ENCODE measurements around the gene OR2AE1. TPM values are rescaled to one million over a fixed set of nuclear protein-coding genes. Genes with fewer than 3 reads are reported as not detected.

The OR2AE1 gene
- total and polyA plus RNA-seq, 9 of the 15 experiments (the other 6 are each of a cell fraction or from before 2014, with no cell fraction given): 0.27 TPM; not detected in 8

- TF ChIP-seq ZMIZ1 (IDR thresholded peaks at IDR 0.05; ENCODE audit: low read depth in 2 of 2, low read length in 2 of 2): no peak
- no peak for TF ChIP-seq SRSF1 (IDR thresholded peaks at IDR 0.05; ENCODE audit: low read depth, low read length)
- no peak for TF ChIP-seq STAT5B (CRISPR knock-in tag; IDR thresholded peaks at IDR 0.05)
- TF ChIP-seq SIRT6 (IDR thresholded peaks at IDR 0.05; ENCODE audit: low read depth, low read length): no peak
- TF ChIP-seq MBD2 (IDR thresholded peaks at IDR 0.05; ENCODE audit: borderline replicate concordance, low read depth): no peak
- TF ChIP-seq SLC30A9 (CRISPR knock-in tag; IDR thresholded peaks at IDR 0.05): no peak
- TF ChIP-seq TCFL5 (CRISPR knock-in tag; conservative IDR thresholded peaks at IDR 0.05): no peak
- peak; percentile 34; the same call in 1 of the 2 replicates for TF ChIP-seq CBFA2T2 (conservative IDR thresholded peaks at IDR 0.05)
- TF ChIP-seq MCM7 (IDR thresholded peaks at IDR 0.05): no peak
- TF ChIP-seq KLF13 (tag; IDR thresholded peaks at IDR 0.05; ENCODE audit: borderline replicate concordance, low read depth): no peak
- no peak for TF ChIP-seq EHMT2 (IDR thresholded peaks at IDR 0.05)
- TF ChIP-seq ZNF655 (CRISPR knock-in tag; IDR thresholded peaks at IDR 0.05): no peak
- TF ChIP-seq ARID1B (IDR thresholded peaks at IDR 0.05): peak; percentile 48; the same call in 1 of the 2 replicates
- TF ChIP-seq PHF8 (IDR thresholded peaks at IDR 0.05; ENCODE audit: borderline replicate concordance, low read length): no peak
- peak in 1 of 2 experiments; percentile 17; a peak in 1 of 4 replicates for TF ChIP-seq RCOR1 (IDR thresholded peaks at IDR 0.05; ENCODE audit: borderline replicate concordance in 1 of 2, low read depth in 2 of 2, low read length in 2 of 2)
- TF ChIP-seq C11orf30 (IDR thresholded peaks at IDR 0.05; ENCODE audit: low read depth): no peak
- TF ChIP-seq CTBP1 (IDR thresholded peaks at IDR 0.05; ENCODE audit: borderline replicate concordance): peak; percentile 57; the same call in 1 of the 2 replicates
- TF ChIP-seq ELK1 (CRISPR knock-in tag; IDR thresholded peaks at IDR 0.05): no peak
- no peak for TF ChIP-seq ARID3A (IDR thresholded peaks at IDR 0.05; ENCODE audit: borderline replicate concordance, low read depth, low read length)
- peak; percentile 39 for TF ChIP-seq CXXC5 (CRISPR knock-in tag; IDR thresholded peaks at IDR 0.05)
- TF ChIP-seq SPI1 (IDR thresholded peaks at IDR 0.05; ENCODE audit: borderline replicate concordance, low read depth, low read length): 0 out of 2 replicates have a peak, but pooled peaks have one; percentile 30
These were observed 28.2 kb downstream of the OR2AE1 start (continued) for GRCh38 chr7:99848420-99849216.

All from K562 (cell line).